Non-pigmented ciliary epithelial cell (primary cell): ENCODE results near the gene OR2B3.
"Not testable (repeated sequence)": the region's sequence is repeated elsewhere in the genome, so short reads cannot be mapped to it uniquely, and the experiment has no call there.

Source experiments
- DNase-seq: peaks from one replicate; pipeline ENCODE4 v3.0.0-alpha.2; 2010; ENCODE audit warnings: low read depth

The OR2B3 gene

GRCh38 chr6:29087213-29087612 is at the start of gene OR2B3:
Gene OR2B3, minus strand, starts transcription at chr6:29087313. Its CDS starts 65 bp downstream, at chr6:29087248.
- no peak for DNase-seq

DNA sequence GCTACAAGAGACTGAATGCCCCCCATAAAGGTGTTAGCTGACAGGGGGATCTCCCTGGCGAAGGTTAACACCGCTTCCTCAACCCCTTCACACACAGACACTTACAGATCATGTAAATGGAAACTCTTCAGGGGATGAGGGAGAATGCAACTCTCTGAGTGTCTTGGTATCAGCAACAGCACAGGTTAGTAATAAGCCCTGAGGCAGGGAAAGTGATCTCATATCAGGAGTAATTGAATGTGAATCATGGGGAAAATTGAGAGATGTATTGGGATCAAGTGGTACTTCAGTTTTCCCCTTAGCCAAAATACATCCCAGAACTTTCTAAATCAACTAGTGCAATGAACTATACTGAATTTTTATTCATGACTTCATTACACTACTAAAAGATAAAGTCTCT is 44.6 kb upstream of the OR2B3 start:
- DNase-seq: no peak

GRCh38 chr6:29130644-29131043 is 43.5 kb upstream of the OR2B3 start:
- no peak for DNase-seq

DNA sequence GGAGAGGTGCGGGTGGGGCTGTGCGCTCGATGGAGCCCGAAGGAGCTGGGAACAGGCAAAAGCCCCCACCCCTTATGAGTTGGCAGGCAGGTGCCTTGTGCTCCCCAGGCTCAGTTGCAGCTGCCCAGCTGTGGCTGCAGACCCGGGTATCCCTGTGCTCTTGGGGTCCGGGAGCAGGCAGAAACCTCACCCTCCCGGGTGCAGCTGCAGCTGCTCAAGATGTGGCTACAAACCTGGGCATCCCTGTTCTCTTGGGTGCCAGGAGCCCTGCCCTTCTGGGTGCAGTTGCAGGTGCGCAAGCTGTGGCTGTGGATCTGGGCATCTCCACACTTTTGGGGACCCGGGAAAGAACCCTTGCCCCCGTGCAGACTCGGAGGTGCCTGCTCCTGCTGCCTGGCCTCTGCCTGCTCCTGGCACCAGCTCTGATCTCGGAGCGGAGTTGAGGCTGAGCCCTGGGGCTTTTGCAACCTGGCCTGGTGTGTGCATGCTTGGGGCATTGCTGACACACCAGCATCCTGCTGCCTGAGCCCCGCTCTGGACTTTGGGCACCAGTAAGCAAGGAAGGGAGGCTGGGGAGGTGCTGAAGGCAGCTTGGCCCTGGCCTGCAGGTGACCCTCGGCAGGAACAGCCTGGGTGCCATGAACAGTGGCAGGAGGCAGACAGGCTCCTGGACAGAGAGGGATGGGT is 42.4 kb upstream of the OR2B3 start:
- no peak for DNase-seq

GRCh38 chr6:29114964-29115363 is 27.9 kb upstream of the OR2B3 start:
- not testable (repeated sequence) for DNase-seq

DNA sequence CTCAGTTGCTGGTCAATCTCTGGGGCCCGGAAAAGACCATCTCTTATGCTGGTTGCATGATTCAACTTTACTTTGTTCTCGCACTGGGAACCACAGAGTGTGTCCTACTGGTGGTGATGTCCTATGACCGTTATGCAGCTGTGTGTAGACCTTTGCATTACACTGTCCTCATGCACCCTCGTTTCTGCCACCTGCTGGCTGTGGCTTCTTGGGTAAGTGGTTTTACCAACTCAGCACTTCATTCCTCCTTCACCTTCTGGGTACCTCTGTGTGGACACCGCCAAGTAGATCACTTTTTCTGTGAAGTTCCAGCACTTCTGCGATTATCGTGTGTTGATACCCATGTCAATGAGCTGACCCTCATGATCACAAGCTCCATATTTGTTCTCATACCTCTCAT is 25.0 kb upstream of the OR2B3 start:
- no peak for DNase-seq

- DNase-seq: no peak
These were observed 20.6 kb upstream of the OR2B3 start, which contains the start of gene OR2J3 for GRCh38 chr6:29107758-29108157. Gene OR2J3, plus strand, starts transcription at chr6:29108058. Its CDS starts 3,833 bp downstream, at chr6:29111891.

DNA sequence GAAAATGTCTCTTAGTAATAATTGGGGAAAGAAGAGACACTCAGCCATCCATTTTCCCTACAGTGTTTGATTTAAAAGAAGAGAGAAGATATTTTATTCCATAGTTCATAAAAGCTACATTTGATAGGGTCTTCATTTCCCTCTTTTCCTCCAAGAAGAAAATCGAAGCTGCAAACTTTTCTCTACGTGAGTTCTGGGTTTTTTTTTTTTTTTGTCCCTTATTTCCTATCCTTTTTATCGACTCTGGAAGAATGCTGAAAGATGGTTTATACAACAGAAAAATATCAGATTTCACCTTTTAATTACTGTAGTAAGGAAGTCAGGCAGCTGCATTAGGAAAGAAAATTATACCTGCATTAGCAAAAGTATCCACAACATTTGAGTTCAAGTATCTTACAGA is 12.1 kb upstream of the OR2B3 start, which contains the start of gene OR2J1:
OR2J1 (plus strand) TSS at position 301 of the 400 bp plus-strand sequence. CDS start 1,453 bp downstream, outside the sequence.
- no peak for DNase-seq

- DNase-seq: no peak
These were observed 10.7 kb upstream of the OR2B3 start for GRCh38 chr6:29097803-29098202.

- DNase-seq: no peak
These were observed 5.8 kb upstream of the OR2B3 start for GRCh38 chr6:29092957-29093356.

- no peak for DNase-seq
These were observed 4.7 kb downstream of the OR2B3 start for GRCh38 chr6:29082457-29082856.

DNA sequence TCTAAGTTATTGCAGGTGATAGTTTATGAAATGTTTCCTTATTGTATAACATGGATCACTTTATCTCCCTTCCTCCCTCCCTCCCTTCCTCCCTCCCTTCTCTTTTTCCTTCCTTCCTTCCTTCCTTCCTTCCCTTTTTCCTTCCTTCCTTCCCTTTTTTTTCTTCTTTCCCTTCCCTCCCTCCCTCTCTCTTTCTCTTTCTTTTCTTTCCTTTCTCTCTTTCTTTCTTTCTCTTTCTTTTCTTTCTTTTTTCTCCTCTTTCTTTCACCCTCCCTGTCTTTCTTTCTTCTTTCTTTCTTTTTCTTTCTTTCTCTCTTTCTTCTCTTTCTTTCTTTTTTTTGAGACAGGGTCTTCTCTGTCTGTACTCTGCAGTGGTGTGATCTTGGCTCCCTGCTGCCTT is 5.8 kb downstream of the OR2B3 start:
- no peak for DNase-seq

- no peak for DNase-seq
These were observed 7.9 kb downstream of the OR2B3 start for GRCh38 chr6:29079203-29079602.

DNA sequence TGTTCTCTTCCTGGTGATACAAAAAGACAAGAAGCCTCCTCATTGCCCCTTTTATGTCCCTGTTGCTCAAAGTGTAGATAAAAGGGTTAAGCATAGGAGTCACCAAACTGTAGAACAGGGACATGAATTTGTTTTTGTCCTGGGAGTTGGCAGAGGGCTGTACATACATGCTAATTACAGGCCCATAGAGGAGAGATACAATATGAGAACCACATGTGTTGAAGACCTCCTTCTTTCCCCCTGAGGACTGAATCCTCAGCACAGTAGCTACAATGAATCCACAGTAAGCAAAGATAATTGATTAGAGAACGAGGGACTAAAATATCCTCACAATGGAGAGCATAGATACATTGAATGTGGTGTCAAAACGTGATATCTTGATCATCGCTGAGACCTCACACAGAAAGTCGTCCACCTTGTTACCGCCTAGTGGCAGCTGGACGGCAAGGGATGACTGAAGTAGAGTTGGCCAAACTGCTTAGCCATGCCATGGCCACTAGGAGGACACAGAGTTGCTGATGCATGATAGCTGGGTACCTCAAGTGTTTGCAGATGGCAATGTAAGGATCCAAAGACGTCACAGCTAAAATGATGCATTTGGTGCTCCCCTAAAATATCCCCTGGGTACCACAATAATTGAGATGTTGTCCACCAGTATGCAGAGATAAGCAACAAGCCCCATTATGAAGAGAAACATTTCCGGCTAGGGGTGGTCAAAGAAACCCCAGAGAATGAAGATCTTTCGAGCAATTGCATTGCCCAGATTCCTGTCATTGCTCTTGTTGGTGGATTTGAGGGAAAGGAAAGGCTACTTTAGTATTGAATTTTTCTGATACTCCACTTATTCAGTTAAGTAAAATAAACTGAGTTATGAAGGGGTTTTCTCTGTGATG is 15.0 kb downstream of the OR2B3 start:
- no peak for DNase-seq

DNA sequence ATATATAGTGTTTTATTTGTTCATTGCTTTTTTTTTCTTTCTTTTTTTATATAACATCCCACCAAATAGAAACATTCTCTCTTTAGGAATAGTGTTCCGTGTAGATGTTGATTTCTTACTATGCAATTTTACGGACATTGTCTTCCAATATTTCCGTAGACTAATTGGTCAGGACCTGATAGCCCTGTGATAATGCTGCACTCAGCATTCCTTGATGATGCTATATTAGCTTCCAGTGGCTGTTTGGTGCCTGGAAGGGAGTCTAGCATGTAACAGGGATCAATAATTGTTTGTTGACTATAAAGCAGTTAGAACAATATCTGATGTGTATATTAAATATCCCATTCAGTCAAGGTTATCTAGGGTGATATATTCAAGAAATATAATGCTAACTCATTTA is 35.4 kb downstream of the OR2B3 start:
- DNase-seq: no peak

- DNase-seq: no peak
These were observed 42.0 kb downstream of the OR2B3 start, which contains the start of gene OR2W1 for GRCh38 chr6:29045075-29045474. Gene OR2W1, minus strand, starts transcription at chr6:29045175. Its CDS starts 0 bp downstream, at chr6:29045175.
